GM12892 (cell line): ENCODE data around the gene MMRN1.

Source experiments
- DNase-seq: peaks from one replicate; pipeline ENCODE4 v3.0.0; 2011; ENCODE audit not compliant: insufficient read length
- FAIRE-seq: peaks from 2 replicates; lab custom pipeline; 2011; peaks lifted over from hg19 to GRCh38; lab: Jason Lieb, UNC
- POLR2A ChIP-seq: IDR thresholded peaks from 2 replicates; pipeline ENCODE4 v1.6.1; 2011; ENCODE audit warnings: low read depth, low read length, control low read depth
- POLR2AphosphoS5 ChIP-seq: IDR thresholded peaks from 2 replicates; pipeline ENCODE4 v1.6.1; 2011; ENCODE audit warnings: low read depth, low read length, control low read depth
- TAF1 ChIP-seq: IDR thresholded peaks from 2 replicates; pipeline ENCODE4 v1.6.1; 2011; ENCODE audit warnings: low read depth, mild to moderate bottlenecking, control low read depth, low read length, borderline replicate concordance

Gene MMRN1

DNA sequence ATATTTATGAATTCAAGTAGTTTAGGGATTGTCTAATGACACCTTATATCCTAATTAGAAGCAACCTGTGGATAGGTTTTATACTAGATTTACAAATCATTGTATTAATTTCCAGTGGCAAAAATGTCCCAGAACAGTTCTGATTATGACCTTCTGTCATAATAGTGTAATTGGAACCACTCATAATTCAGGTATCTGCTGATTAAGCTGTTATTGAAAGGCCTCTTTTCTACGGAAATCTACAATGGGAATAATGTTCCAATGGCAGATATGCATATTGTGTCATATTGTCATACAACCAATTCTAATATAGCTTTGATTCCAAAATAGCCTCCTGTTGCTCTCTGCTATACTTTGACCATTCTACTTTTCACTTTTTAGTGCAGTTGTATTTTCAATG, 19.0 kb downstream of the MMRN1 start:
- FAIRE-seq (peak; percentile 9), DNase-seq (no peak)
- TF ChIP-seq POLR2AphosphoS5 (no peak), TAF1 (no peak), POLR2A (no peak)

DNA sequence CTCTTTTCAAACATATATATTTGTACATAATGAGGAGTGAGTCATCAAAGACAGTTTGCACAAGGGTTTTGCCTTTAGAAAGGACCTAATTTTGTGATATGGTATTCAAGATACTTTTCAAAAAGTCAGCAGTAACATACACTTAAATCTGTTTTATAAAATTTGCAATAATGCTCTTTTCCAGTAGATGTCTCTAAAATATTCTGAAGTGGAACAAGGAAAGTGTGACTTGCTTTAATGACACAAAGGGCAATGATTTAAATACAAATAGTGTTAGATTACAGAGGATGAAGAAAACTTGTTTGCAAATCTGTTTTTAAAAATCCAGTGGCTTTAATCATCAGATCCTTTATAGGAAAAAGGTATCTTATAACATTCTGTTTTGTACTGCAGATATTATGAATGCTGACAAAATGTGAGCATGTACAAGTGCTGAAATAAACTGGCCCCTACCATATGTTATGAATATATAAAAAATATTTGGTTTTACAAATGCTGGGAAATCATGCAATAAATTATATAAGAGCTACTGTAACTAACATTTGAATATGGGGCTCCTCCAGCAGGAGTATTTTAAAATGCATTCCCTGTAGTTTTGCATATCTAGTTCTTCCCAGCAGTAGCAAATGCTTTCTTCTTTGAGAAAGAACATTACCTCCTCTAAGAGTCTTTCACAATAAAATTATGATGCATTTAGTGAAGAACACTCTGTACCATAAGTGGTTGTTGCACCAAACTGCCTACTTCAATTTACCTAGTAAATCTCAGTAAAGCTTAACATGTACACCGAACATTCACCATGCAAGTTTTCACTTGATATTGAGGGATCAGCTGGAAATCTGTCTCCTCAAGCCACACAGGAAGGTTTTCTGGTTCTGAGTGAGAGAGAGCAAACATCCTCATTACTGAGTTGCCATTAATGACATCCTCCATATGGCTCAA, 20.2 kb downstream of the MMRN1 start:
- FAIRE-seq: no peak
- no peak for DNase-seq
- TF ChIP-seq POLR2A (no peak), TAF1 (no peak), POLR2AphosphoS5 (no peak)

DNA sequence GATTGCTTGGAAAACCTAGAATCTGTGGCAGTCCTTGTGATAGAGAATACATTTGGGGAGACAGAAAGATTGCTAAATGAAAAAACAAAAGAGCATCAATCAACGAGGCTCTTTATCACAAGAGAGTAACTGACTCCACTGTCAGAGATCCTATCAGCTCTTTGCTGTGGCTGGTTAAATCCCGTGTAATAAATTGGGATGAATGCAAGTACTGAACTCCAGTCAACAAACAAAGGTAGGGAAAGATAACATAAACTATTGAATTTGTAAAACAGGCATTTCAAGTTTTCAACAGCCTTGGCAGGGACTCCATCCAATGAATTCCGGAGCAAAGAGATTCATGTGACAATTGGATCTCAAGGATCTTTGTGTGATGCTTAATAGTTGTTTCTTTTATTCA, 21.3 kb downstream of the MMRN1 start:
- TF ChIP-seq TAF1: no peak
- no peak for TF ChIP-seq POLR2AphosphoS5
- no peak for TF ChIP-seq POLR2A
- no peak for FAIRE-seq

DNA sequence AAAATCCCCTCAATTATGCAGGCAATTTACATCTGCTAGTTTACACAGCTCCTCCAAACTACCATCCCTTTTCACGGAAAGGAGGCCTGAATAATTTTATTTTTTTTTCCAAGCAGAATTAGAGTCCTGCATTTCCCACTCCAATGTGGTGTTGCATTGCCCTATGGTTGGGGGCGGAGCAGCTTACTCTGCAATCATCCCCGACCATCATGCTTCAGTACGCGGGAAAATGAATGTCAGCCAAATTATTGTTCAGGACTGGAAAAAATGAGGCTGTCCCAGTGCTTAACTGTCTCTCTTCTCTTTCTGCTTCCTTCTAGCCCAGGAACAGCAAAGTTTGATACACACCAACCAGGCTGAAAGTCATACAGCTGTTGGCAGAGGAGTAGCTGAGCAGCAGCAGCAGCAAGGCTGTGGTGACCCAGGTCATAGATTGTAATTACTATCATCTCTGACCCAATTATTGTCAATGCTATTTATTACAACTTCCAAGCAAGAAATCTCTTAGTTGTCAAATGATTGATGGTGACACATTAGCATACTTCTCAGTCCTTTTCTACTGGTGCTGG, 28.3 kb downstream of the MMRN1 start:
- TF ChIP-seq POLR2AphosphoS5: no peak
- no peak for TF ChIP-seq POLR2A
- TF ChIP-seq TAF1: no peak
- no peak for FAIRE-seq
- DNase-seq: no peak

More for the DNA sequence above, 21.3 kb downstream of the MMRN1 start:
- no peak for DNase-seq

GRCh38 chr4:89928838-89929237, 34.2 kb downstream of the MMRN1 start:
- DNase-seq: no peak
- FAIRE-seq: no peak
- TF ChIP-seq POLR2A: no peak
- no peak for TF ChIP-seq POLR2AphosphoS5
- no peak for TF ChIP-seq TAF1

DNA sequence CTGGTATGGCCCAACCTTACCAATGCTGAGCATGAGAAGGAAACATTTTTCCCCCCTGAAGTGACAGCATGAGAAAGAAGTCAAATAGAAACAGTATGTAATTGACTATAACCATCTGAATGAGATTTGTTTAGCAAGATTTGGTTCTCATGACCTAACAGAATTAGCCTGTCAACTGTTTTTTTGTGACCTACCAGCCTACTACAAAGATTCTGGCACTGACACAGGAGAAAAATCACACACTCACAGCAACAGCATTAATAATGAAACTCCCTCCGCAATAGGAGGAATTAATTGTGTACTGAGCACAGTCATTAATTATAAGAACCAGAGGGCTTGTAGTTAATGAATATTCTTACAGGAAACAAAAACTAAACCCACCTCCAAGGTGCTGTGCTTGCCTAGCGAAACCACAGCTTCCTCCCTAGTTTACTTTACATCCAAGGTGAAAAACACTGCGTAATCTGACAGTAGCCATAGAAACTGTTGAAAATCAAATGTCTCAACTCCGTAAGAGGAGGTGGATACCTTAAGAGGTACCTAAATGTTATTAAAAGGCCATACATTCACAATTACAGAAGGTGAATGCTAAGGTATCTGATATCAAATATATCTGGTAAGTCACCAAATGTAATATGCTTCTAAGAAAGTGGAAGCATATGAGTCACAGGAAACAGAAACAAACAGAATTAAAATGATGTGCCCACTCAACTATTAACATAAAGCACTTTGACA, 34.9 kb downstream of the MMRN1 start:
- DNase-seq (no peak), FAIRE-seq (peak; percentile 76)
- TF ChIP-seq POLR2AphosphoS5 (no peak), TAF1 (no peak), POLR2A (no peak)

- TF ChIP-seq POLR2A: no peak
- no peak for TF ChIP-seq POLR2AphosphoS5
- TF ChIP-seq TAF1: no peak
- FAIRE-seq (no peak), DNase-seq (no peak)
Measured at GRCh38 chr4:89939546-89939945, 44.9 kb downstream of the MMRN1 start.

- DNase-seq (no peak), FAIRE-seq (no peak)
- TF ChIP-seq TAF1: no peak
- TF ChIP-seq POLR2AphosphoS5: no peak
- no peak for TF ChIP-seq POLR2A
Measured at GRCh38 chr4:89939994-89940393, 45.3 kb downstream of the MMRN1 start.

GRCh38 chr4:89942811-89943210, 48.2 kb downstream of the MMRN1 start:
- TF ChIP-seq POLR2AphosphoS5 (no peak), POLR2A (no peak), TAF1 (no peak)
- FAIRE-seq: no peak
- no peak for DNase-seq

DNA sequence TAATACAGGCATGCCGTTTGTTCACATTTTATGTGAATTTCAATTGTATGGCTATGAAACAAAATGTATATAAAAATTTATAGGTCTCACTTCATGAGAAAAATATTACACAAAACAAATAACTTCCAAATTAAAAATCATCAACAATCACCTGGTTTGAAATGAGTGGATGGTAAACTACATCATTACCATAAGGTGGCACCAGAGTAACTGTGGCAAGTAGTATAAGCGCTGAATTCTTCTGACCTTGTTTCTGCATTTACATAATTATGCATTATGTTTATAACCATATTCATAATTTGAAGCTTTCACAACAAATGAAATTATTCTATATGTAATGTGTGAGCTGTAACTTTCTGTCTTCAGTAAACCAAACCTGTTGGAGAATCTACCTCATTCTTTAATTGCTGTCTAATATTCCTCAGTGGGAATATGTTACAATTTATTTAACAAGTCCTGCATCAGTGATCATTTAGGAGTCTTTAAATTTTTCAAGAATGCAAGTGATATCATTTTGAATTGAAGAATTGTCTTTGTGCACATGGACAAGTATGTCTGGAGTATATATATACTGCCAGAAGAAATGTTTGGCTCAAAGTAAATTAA, 55.2 kb downstream of the MMRN1 start:
- TF ChIP-seq TAF1: no peak
- TF ChIP-seq POLR2AphosphoS5: no peak
- no peak for TF ChIP-seq POLR2A
- peak; percentile 24 for FAIRE-seq
- no peak for DNase-seq

GRCh38 chr4:89952458-89952857, 57.8 kb downstream of the MMRN1 start:
- FAIRE-seq (no peak), DNase-seq (no peak)
- no peak for TF ChIP-seq POLR2A
- no peak for TF ChIP-seq POLR2AphosphoS5
- no peak for TF ChIP-seq TAF1
